OCI-LY7 (cell line): ENCODE measurements around the gene YIPF5. TPM values are rescaled to one million over a fixed set of nuclear protein-coding genes. Genes with fewer than 3 reads are reported as not detected.

ENCODE experiments used
- BruUV-seq: library from RNA; stranded (reverse); fragments of 400-500 nt; replicated peaks from 2 replicates; lab custom pipeline; 2021; lab: Mats Ljungman, UMichigan
- CTCF ChIA-PET: fragments of 300-600 bp; sonication (Branson Sonifier 250); formaldehyde crosslinking; loops from one replicate; lab custom pipeline; 2022; ENCODE audit warnings: antibody characterized with exemption; ENCODE audit not compliant: unreplicated experiment; lab: Charles Lee
- POLR2A ChIA-PET: fragments of 300-600 bp; sonication (Branson Sonifier 250); formaldehyde crosslinking; loops from one replicate; lab custom pipeline; 2022; ENCODE audit warnings: antibody characterized with exemption; lab: Charles Lee
- DNase-seq: peaks from one replicate; pipeline ENCODE4 v3.0.0-alpha.2; 2015; ENCODE audit warnings: low spot score
- H2AFZ ChIP-seq: fragments of 200-600 bp; sonication (generic), shearing (Covaris generic); 2 replicates; pipeline ENCODE4 v1.6.1; 2014; ENCODE audit warnings: mild to moderate bottlenecking, antibody characterized with exemption, low read length, moderate library complexity
- H3K27ac ChIP-seq: fragments of 200-600 bp; sonication (generic); 2 replicates; pipeline ENCODE4 v1.5.1; 2014; ENCODE audit warnings: mixed run types, low read depth, mild to moderate bottlenecking, moderate library complexity, low read length, inconsistent platforms; ENCODE audit not compliant: poor library complexity, severe bottlenecking
- H3K36me3 ChIP-seq: fragments of 200-600 bp; sonication (generic); 2 replicates; pipeline ENCODE4 v1.6.1; 2014; ENCODE audit warnings: mild to moderate bottlenecking, antibody characterized with exemption, low read length, moderate library complexity, mixed read lengths; ENCODE audit not compliant: insufficient read depth
- H3K4me1 ChIP-seq: fragments of 200-600 bp; sonication (generic); 2 replicates; pipeline ENCODE4 v1.5.1; 2014; ENCODE audit warnings: mild to moderate bottlenecking, low read length; ENCODE audit not compliant: insufficient read depth, poor library complexity, severe bottlenecking
- H3K4me2 ChIP-seq: fragments of 200-600 bp; sonication (generic); 2 replicates; pipeline ENCODE4 v1.6.1; 2014; ENCODE audit warnings: mild to moderate bottlenecking, low read length
- H3K4me3 ChIP-seq: fragments of 200-600 bp; sonication (generic); 2 replicates; pipeline ENCODE4 v1.5.1; 2014; ENCODE audit warnings: mild to moderate bottlenecking, low read depth, low read length; ENCODE audit not compliant: poor library complexity, severe bottlenecking
- H3K79me2 ChIP-seq: fragments of 200-600 bp; sonication (generic); 2 replicates; pipeline ENCODE4 v1.6.1; 2016; ENCODE audit warnings: low read depth, mild to moderate bottlenecking, low read length, moderate library complexity, mixed read lengths; ENCODE audit not compliant: insufficient read depth
- H3K9me2 ChIP-seq: fragments of 200-600 bp; sonication (generic); 2 replicates; pipeline ENCODE4 v1.6.1; 2016; ENCODE audit warnings: mild to moderate bottlenecking, low read length, mixed read lengths; ENCODE audit not compliant: insufficient read depth
- H3K9me3 ChIP-seq: fragments of 200-600 bp; sonication (generic); 2 replicates; pipeline ENCODE4 v1.6.1; 2014; ENCODE audit warnings: mild to moderate bottlenecking, mixed run types, low read length, mixed read lengths
- H4K20me1 ChIP-seq: fragments of 200-600 bp; sonication (generic); 2 replicates; pipeline ENCODE4 v1.6.1; 2014; ENCODE audit warnings: mild to moderate bottlenecking, antibody characterized with exemption, low read length, moderate library complexity, mixed read lengths; ENCODE audit not compliant: insufficient read depth
- EZH2phosphoT487 ChIP-seq: fragments of 200-600 bp; sonication (generic); IDR thresholded peaks from 2 replicates; pipeline ENCODE4 v1.6.1; 2018; ENCODE audit warnings: low read depth, borderline replicate concordance, mild to moderate bottlenecking, mixed run types, antibody characterized with exemption, low read length, moderate library complexity, mixed read lengths
- intact Hi-C: fragments of 100-400 bp; cut with micrococcal nuclease; formaldehyde crosslinking; loops from one replicate; pipeline ENCODE4 v1.10.0; 2022; ENCODE audit not compliant: unreplicated experiment
- total RNA-seq, 2 experiments: library from RNA; depleted of rRNA in 1 of 2; stranded (reverse); fragments of >200 nt in 1 of 2; shearing (Covaris generic) in 1 of 2; gene quantifications; 2 replicates each; pipeline ENCODE4 v1.2.3, GENCODE V29; 2014 to 2022
- TF ChIP-seq, protein P1 (sequence below): fragments of 200-600 bp; sonication (generic); conservative IDR thresholded peaks from 2 replicates; pipeline ENCODE4 v1.5.1; 2014; ENCODE audit warnings: mild to moderate bottlenecking, antibody characterized with exemption, low read length, moderate library complexity, mixed read lengths

The YIPF5 gene
- total RNA-seq, 2 experiments from 2014 or later: 11.9 to 23.1 TPM

DNA sequence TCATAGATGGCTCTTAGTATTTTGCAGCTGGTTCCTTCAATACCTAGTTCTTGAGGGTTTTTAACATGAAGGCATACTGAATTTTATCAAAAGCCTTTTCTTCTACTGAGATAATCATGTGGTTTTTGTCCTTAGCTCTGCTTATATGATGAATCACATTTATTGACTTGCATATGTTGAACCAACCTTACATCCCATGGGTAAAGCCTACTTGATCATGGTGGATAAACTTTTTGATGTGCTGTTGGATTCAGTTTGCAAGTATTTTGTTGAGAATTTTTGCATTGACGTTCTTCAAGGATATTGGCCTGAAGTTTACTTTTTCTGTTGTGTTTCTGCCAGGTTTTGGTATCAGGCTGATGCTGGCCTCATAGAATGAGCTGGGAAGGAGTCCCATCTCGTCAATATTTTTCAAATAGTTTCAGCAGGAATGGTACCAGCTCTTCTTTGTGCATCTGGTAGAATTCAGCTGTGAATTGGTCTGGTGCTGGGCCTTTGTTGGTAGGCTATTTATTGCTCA lies 49.7 kb downstream of the YIPF5 start:
- no peaks in the 10 kb centered on the region for H3K79me2 ChIP-seq
- no TSS peak for BruUV-seq
- H3K4me2 ChIP-seq: no peak overlapping the region
- H3K27ac ChIP-seq: no peak overlapping the region
- H3K9me2 ChIP-seq: no peaks in the 10 kb centered on the region
- H3K36me3 ChIP-seq: no peaks in the 10 kb centered on the region
- CTCF ChIA-PET: no interaction called here
- POLR2A ChIA-PET: interaction anchor here (0.9 to 1.6 kb wide), 2 partner anchors 10 to 20 kb away, joined by 3 read pairs; no protein-coding TSS in a partner anchor
- H2AFZ ChIP-seq: no peak overlapping the region
- no peak overlapping the region for H3K4me3 ChIP-seq
- H4K20me1 ChIP-seq: no peaks in the 10 kb centered on the region
- no peak for TF ChIP-seq EZH2phosphoT487
- TF ChIP-seq, protein P1, sequence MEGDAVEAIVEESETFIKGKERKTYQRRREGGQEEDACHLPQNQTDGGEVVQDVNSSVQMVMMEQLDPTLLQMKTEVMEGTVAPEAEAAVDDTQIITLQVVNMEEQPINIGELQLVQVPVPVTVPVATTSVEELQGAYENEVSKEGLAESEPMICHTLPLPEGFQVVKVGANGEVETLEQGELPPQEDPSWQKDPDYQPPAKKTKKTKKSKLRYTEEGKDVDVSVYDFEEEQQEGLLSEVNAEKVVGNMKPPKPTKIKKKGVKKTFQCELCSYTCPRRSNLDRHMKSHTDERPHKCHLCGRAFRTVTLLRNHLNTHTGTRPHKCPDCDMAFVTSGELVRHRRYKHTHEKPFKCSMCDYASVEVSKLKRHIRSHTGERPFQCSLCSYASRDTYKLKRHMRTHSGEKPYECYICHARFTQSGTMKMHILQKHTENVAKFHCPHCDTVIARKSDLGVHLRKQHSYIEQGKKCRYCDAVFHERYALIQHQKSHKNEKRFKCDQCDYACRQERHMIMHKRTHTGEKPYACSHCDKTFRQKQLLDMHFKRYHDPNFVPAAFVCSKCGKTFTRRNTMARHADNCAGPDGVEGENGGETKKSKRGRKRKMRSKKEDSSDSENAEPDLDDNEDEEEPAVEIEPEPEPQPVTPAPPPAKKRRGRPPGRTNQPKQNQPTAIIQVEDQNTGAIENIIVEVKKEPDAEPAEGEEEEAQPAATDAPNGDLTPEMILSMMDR: no peak
- H3K9me3 ChIP-seq: no peaks in the 10 kb centered on the region
- no peak for DNase-seq
- no peaks in the 10 kb centered on the region for H3K4me1 ChIP-seq
- intact Hi-C loops: no loop called here

DNA sequence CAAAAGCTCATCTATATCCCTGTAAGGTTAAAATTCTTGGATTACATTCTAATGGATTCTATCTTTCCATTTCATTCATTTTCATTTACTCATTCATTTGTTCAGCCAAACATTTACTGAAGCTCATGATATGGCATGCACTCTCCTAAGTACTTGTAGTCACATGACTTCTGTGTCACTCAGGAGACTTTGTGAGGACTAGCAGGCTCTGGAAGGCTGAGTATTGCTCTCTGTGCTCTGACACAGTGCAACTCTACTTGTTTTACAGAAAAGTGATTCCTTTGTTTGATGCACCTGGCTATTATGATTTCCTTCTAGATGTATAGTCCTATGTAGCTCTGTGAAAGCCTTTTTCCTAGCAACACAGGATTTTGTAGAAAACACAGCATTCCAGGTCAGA lies 53.0 kb downstream of the YIPF5 start:
- H3K9me3 ChIP-seq: no peaks in the 10 kb centered on the region
- no peak overlapping the region for H2AFZ ChIP-seq
- no TSS peak for BruUV-seq
- no peak overlapping the region for H3K27ac ChIP-seq
- no peak for TF ChIP-seq EZH2phosphoT487
- TF ChIP-seq, protein P1: no peak
- CTCF ChIA-PET: no interaction called here
- H3K36me3 ChIP-seq: no peaks in the 10 kb centered on the region
- no peak for DNase-seq
- no peak overlapping the region for H3K4me3 ChIP-seq
- POLR2A ChIA-PET: interaction anchor here (0.6 kb wide), 1 partner anchor 75 kb away, joined by 3 read pairs; no protein-coding TSS in a partner anchor
- H3K9me2 ChIP-seq: no peaks in the 10 kb centered on the region
- H3K79me2 ChIP-seq: no peaks in the 10 kb centered on the region
- intact Hi-C loops: no loop called here
- no peaks in the 10 kb centered on the region for H3K4me1 ChIP-seq
- H3K4me2 ChIP-seq: no peak overlapping the region
- no peaks in the 10 kb centered on the region for H4K20me1 ChIP-seq

DNA sequence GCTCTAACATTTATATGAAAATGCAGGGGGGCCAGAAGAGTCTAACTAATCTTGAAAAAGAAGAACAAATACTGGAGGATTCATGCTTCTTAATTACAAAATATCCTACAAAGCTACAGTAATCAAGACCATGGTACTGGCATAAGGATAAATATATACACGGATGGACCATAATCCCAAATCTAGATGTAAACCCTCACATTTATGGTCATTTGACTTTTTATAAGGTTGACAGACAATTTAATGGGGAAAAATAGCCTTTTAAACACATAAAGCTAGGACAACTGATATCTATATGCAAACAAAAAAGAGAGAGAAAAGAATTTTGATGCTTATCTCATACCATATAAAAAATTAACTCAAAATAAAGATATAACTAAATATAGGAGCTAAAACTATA lies 55.9 kb downstream of the YIPF5 start:
- no peak overlapping the region for H3K27ac ChIP-seq
- H3K4me2 ChIP-seq: no peak overlapping the region
- CTCF ChIA-PET: no interaction called here

More for the DNA sequence above, 55.9 kb downstream of the YIPF5 start:
- TF ChIP-seq, protein P1: no peak
- TF ChIP-seq EZH2phosphoT487: no peak
- no peak for DNase-seq
- no TSS peak for BruUV-seq
- H2AFZ ChIP-seq: no peak overlapping the region
- no peaks in the 10 kb centered on the region for H3K4me1 ChIP-seq
- H3K4me3 ChIP-seq: no peak overlapping the region
- H4K20me1 ChIP-seq: no peaks in the 10 kb centered on the region
- intact Hi-C loops: no loop called here
- POLR2A ChIA-PET: interaction anchor here (0.6 kb wide), 1 partner anchor 455 kb away, joined by 3 read pairs; no protein-coding TSS in a partner anchor
- no peaks in the 10 kb centered on the region for H3K79me2 ChIP-seq
- no peaks in the 10 kb centered on the region for H3K9me2 ChIP-seq
- H3K9me3 ChIP-seq: no peaks in the 10 kb centered on the region
- H3K36me3 ChIP-seq: no peaks in the 10 kb centered on the region
